Colonic mucosa (tissue), 4 donors: Measurements from ENCODE around the gene KRT25. TPM values are rescaled to one million over a fixed set of nuclear protein-coding genes. Genes with fewer than 3 reads are reported as not detected.

Experiments used
- DNase-seq: peaks from one replicate; pipeline ENCODE4 v3.0.0-alpha.2; 2020
- H3K27ac ChIP-seq: fragments of 200-600 bp; one replicate; pipeline ENCODE4 v1.8.0; 2021
- H3K27me3 ChIP-seq: fragments of 200-600 bp; one replicate; pipeline ENCODE4 v1.8.0; 2021
- H3K36me3 ChIP-seq: fragments of 200-600 bp; one replicate; pipeline ENCODE4 v1.8.0; 2021
- H3K4me1 ChIP-seq: fragments of 200-600 bp; one replicate; pipeline ENCODE4 v1.8.0; 2021; ENCODE audit warnings: mild to moderate bottlenecking
- H3K4me3 ChIP-seq: fragments of 200-600 bp; one replicate; pipeline ENCODE4 v1.8.0; 2021
- H3K9ac ChIP-seq, 2 donors: one replicate each; pipeline ENCODE4 v1.7.0; 2013; ENCODE audit warnings: control low read depth in 2 of 2, low read depth in 2 of 2, low read length in 2 of 2
- H3K9me3 ChIP-seq: fragments of 200-600 bp; one replicate; pipeline ENCODE4 v1.8.0; 2021
- intact Hi-C: fragments of 100-400 bp; cut with DNase I; formaldehyde crosslinking; loops from one replicate; pipeline ENCODE4 v1.14.1; 2022
- total RNA-seq, 2 donors: library from RNA; stranded (reverse); fragmentation: NEBNext Ultra II Directional in 1 of 2; extraction: Animal tissue kit (Norgen Biotek cat#: 25700) in 1 of 2; gene quantifications; one replicate each; pipeline ENCODE4 v1.2.1, GENCODE V29; 2021
- TF ChIP-seq, protein P1 (sequence below): fragments of 200-600 bp; IDR thresholded peaks from one replicate; pipeline ENCODE4 v1.8.0; 2022; ENCODE audit warnings: antibody characterized with exemption, mild to moderate bottlenecking
- donor health status: healthy.
- donor health status: DM: no; HTN: no; CAD: no.
- donor health status: DM: no; HTN: no; CAD: no.

Gene KRT25
- total RNA-seq, 2 donors from 2014 or later = not detected

DNA sequence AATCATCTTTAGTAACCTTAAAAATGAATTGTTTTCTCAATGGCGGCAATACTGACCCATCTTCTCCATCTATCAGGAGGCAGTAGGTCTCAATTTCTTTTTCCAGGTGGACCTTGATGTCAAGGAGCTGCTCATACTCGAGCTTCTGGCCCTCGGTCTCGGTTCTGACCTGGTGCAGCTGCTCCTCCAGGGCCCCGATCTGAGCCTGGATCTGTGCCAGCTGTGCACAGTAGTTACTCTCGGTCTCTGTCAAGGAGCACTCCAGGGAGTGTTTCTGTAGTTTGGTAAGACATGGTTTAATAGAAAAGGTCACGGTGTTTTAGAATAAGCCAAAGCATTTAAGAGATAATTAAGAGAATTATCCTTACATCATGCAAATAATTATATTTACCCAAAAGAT lies 22.3 kb upstream of the KRT25 start:
- no peak for DNase-seq
- Histone ChIP-seq H3K4me1 (no peaks in the 10 kb centered on the region), H3K36me3 (no peaks in the 10 kb centered on the region), H3K4me3 (no peak overlapping the region), H3K9me3 (no peaks in the 10 kb centered on the region), H3K27ac (no peak overlapping the region), H3K27me3 (peaks cover 17% of the 10 kb centered on the region), H3K9ac (no peak overlapping the region)
- TF ChIP-seq, protein P1, sequence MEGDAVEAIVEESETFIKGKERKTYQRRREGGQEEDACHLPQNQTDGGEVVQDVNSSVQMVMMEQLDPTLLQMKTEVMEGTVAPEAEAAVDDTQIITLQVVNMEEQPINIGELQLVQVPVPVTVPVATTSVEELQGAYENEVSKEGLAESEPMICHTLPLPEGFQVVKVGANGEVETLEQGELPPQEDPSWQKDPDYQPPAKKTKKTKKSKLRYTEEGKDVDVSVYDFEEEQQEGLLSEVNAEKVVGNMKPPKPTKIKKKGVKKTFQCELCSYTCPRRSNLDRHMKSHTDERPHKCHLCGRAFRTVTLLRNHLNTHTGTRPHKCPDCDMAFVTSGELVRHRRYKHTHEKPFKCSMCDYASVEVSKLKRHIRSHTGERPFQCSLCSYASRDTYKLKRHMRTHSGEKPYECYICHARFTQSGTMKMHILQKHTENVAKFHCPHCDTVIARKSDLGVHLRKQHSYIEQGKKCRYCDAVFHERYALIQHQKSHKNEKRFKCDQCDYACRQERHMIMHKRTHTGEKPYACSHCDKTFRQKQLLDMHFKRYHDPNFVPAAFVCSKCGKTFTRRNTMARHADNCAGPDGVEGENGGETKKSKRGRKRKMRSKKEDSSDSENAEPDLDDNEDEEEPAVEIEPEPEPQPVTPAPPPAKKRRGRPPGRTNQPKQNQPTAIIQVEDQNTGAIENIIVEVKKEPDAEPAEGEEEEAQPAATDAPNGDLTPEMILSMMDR = no peak
- intact Hi-C loops = no loop called here

DNA sequence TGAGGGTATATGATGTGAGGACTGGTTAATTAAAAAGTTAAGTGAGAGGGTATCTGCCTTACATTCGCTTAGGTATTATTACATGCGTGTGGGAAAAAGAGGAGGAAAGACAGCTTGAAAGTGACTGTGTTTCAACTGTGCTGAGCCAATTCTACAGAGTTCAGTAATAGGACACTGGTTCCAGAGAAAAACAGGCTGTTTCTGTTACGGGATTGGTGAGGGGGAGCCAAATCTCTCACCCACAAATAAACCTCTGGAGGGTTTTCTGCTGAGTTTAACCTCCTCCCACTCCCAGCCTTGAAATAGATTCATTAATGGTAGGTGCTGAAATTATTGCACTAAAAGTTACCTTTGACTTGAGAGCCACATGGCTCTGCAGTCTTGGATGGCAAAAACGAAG lies 20.8 kb upstream of the KRT25 start:
- TF ChIP-seq, protein P1 = no peak
- no peak overlapping the region for H3K9ac ChIP-seq
- H3K4me1 ChIP-seq = no peaks in the 10 kb centered on the region
- peaks cover 17% of the 10 kb centered on the region for H3K27me3 ChIP-seq
- no peaks in the 10 kb centered on the region for H3K9me3 ChIP-seq
- no peaks in the 10 kb centered on the region for H3K36me3 ChIP-seq
- no peak for DNase-seq
- no peak overlapping the region for H3K27ac ChIP-seq
- intact Hi-C loops = no loop called here
- H3K4me3 ChIP-seq = no peak overlapping the region

DNA sequence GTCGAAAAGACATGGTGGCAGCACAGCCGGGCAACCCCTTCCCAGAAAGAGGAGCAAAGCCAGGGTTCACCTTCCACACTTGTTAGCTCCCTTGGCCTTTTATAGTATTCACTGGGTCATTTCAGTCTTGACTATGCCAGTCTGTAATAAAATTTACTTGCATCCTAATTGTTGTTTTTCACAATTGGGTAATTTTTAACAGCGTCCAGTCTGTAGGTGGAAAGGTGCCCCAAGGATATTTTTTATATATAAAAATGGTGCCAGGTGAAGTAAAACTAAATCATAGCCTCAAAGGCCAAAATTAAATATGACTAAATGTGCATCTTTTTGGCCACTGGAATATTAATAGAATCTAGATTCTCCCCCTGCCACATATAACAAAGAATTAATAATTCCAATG lies 17.0 kb upstream of the KRT25 start, which contains the start of gene KRT26:
TSS of gene KRT26 (minus strand) at position 101 of the 400 bp plus-strand sequence. CDS start at position 13, 88 bp downstream.
- Histone ChIP-seq H3K9ac (no peak within 1 kb of the TSS), H3K36me3 (no peaks in the 10 kb centered on the region), H3K4me1 (no peaks in the 10 kb centered on the region), H3K4me3 (no peak within 1 kb of the TSS), H3K27ac (no peak within 1 kb of the TSS), H3K9me3 (no peaks in the 10 kb centered on the region), H3K27me3 (no peaks in the 10 kb centered on the region)
- no peak for DNase-seq
- intact Hi-C loops = no loop called here
- TF ChIP-seq, protein P1 = no peak

DNA sequence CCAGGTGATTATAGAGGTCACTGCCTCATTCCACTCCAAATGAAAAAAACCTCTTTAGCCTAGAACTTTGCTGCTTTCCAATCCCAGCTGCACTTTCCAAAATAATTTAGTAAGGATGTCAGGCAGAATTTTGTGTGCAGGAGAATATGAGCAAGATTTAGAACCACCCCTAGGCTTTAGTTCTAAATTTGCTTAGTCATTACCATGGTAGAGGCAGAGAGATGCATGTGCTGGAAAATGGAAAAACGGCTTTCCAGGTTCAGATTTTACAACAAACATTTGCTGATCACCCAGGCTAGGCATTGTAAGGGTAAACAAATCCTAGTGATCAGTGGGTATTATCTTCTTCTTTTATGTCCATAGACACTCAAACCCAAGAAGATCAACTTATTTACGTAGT lies 10.5 kb upstream of the KRT25 start:
- no peaks in the 10 kb centered on the region for H3K4me1 ChIP-seq
- no peaks in the 10 kb centered on the region for H3K9me3 ChIP-seq
- no peak overlapping the region for H3K27ac ChIP-seq
- TF ChIP-seq, protein P1 = no peak
- no peaks in the 10 kb centered on the region for H3K27me3 ChIP-seq
- H3K9ac ChIP-seq = no peak overlapping the region
- no peak overlapping the region for H3K4me3 ChIP-seq
- intact Hi-C loops = no loop called here
- DNase-seq = no peak
- H3K36me3 ChIP-seq = no peaks in the 10 kb centered on the region

DNA sequence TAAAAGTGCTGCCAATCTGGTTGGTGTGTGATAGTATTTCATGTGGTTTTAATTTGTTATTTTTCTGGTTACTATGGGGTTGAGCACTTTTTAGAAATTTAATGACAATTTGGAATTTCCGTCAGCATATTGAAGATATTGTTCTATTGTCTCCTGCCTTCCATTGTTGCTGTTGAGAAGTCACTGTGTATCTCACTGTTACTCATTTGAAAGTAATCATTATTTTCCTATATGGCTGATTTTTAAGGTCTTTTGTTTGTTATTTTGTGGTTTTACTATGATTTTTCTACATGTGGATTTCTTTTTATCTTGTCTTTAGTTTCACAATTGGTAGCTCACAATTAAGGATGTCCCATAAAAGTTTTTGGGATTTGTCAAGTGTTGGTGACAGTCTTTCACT lies 8.6 kb upstream of the KRT25 start:
- Histone ChIP-seq H3K9me3 (no peaks in the 10 kb centered on the region), H3K27me3 (no peaks in the 10 kb centered on the region), H3K27ac (no peak overlapping the region), H3K9ac (no peak overlapping the region), H3K4me3 (no peak overlapping the region), H3K36me3 (no peaks in the 10 kb centered on the region), H3K4me1 (no peaks in the 10 kb centered on the region)
- TF ChIP-seq, protein P1 = no peak
- no peak for DNase-seq
- intact Hi-C loops = no loop called here
